GM18861 (cell line): ENCODE measurements around the gene PDPK1.

Experiments
- ATAC-seq: cut with Tn5 transposase; IDR thresholded peaks from one replicate; pipeline ENCODE4 v1.9.1; 2021; ENCODE audit not compliant: unreplicated experiment

Gene PDPK1

GRCh38 chr16:2537451-2538379, at the start of gene PDPK1:
TSS of gene PDPK1 (plus strand) at chr16:2538021. CDS start at chr16:2538113, 92 bp downstream.
- peak; percentile 67 for ATAC-seq

- no peak for ATAC-seq
Observed at GRCh38 chr16:2489581-2489980, 48.2 kb upstream of the PDPK1 start.

GRCh38 chr16:2490190-2491105, 47.4 kb upstream of the PDPK1 start:
- no peak for ATAC-seq

- ATAC-seq = no peak
Observed at GRCh38 chr16:2492292-2492691, 45.5 kb upstream of the PDPK1 start.

GRCh38 chr16:2493605-2494004, 44.2 kb upstream of the PDPK1 start:
- no peak for ATAC-seq

GRCh38 chr16:2494616-2495015, 43.2 kb upstream of the PDPK1 start:
- ATAC-seq = no peak

GRCh38 chr16:2495041-2495440, 42.8 kb upstream of the PDPK1 start:
- ATAC-seq = no peak

- ATAC-seq = no peak
Observed at GRCh38 chr16:2496223-2497115, 41.4 kb upstream of the PDPK1 start.

GRCh38 chr16:2497116-2497630, 40.6 kb upstream of the PDPK1 start:
- no peak for ATAC-seq

GRCh38 chr16:2497695-2498484, 39.9 kb upstream of the PDPK1 start:
- no peak for ATAC-seq

- ATAC-seq = no peak
Observed at GRCh38 chr16:2498531-2499253, 39.1 kb upstream of the PDPK1 start.

GRCh38 chr16:2499454-2499853, 38.4 kb upstream of the PDPK1 start:
- no peak for ATAC-seq

- ATAC-seq = no peak
Observed at GRCh38 chr16:2499890-2500429, 37.9 kb upstream of the PDPK1 start.

- no peak for ATAC-seq
Observed at GRCh38 chr16:2500430-2500917, 37.3 kb upstream of the PDPK1 start.

GRCh38 chr16:2500918-2501750, 36.7 kb upstream of the PDPK1 start:
- no peak for ATAC-seq

- no peak for ATAC-seq
Observed at GRCh38 chr16:2501946-2502895, 35.6 kb upstream of the PDPK1 start.

- ATAC-seq = no peak
Observed at GRCh38 chr16:2505695-2506094, 32.1 kb upstream of the PDPK1 start.
